ENCODE results near the gene MED9. TPM values are rescaled to one million over a fixed set of nuclear protein-coding genes. Genes with fewer than 3 reads are reported as not detected.
"Not testable (repeated sequence)": the region's sequence is repeated elsewhere in the genome, so short reads cannot be mapped to it uniquely, and the experiment has no call there.

Gene MED9
- total and polyA plus RNA-seq, 2 donors: 9.5 to 17.5 TPM

GRCh38 chr17:17465878-17466277 lies 10.9 kb upstream of the MED9 start:
- DNase-seq (ENCODE audit: extremely low spot score); H3K4me1 ChIP-seq (ENCODE audit: insufficient read depth); H3K36me3 ChIP-seq (ENCODE audit: insufficient read depth); H3K27ac ChIP-seq (ENCODE audit: low read depth); H3K4me3 ChIP-seq (ENCODE audit: low read depth, low read length): not testable (repeated sequence)
- WGBS: 30% methylated on average over 1 of the region's 1 CpG

GRCh38 chr17:17466511-17466910 lies 10.3 kb upstream of the MED9 start:
- Histone ChIP-seq H3K4me1 (ENCODE audit: insufficient read depth) (no peaks in the 10 kb centered on the region), H3K36me3 (ENCODE audit: insufficient read depth) (no peaks in the 10 kb centered on the region), H3K27ac (ENCODE audit: low read depth) (no peak overlapping the region), H3K4me3 (ENCODE audit: low read depth, low read length) (no peak overlapping the region)
- no peak for DNase-seq (ENCODE audit: extremely low spot score)
- WGBS: 51% methylated on average over 5 of the region's 5 CpGs

- no peak for DNase-seq (ENCODE audit: extremely low spot score)
- WGBS: 64% methylated on average over 5 of the region's 5 CpGs
- H3K27ac ChIP-seq (ENCODE audit: low read depth): no peak overlapping the region
- no peaks in the 10 kb centered on the region for H3K36me3 ChIP-seq (ENCODE audit: insufficient read depth)
- H3K4me1 ChIP-seq (ENCODE audit: insufficient read depth): no peaks in the 10 kb centered on the region
- no peak overlapping the region for H3K4me3 ChIP-seq (ENCODE audit: low read depth, low read length)
Observed at GRCh38 chr17:17467016-17467415, 9.8 kb upstream of the MED9 start.

- no peak overlapping the region for H3K4me3 ChIP-seq (ENCODE audit: low read depth, low read length)
- no peak for DNase-seq (ENCODE audit: extremely low spot score)
- no peak overlapping the region for H3K27ac ChIP-seq (ENCODE audit: low read depth)
- H3K36me3 ChIP-seq (ENCODE audit: insufficient read depth): no peaks in the 10 kb centered on the region
- no peaks in the 10 kb centered on the region for H3K4me1 ChIP-seq (ENCODE audit: insufficient read depth)
- 35% methylated on average over 5 of the region's 5 CpGs for WGBS
Observed at GRCh38 chr17:17467720-17468119, 9.1 kb upstream of the MED9 start.

- WGBS: 74% methylated on average over 5 of the region's 5 CpGs
- no peak overlapping the region for H3K27ac ChIP-seq (ENCODE audit: low read depth)
- H3K4me1 ChIP-seq (ENCODE audit: insufficient read depth): no peaks in the 10 kb centered on the region
- no peaks in the 10 kb centered on the region for H3K36me3 ChIP-seq (ENCODE audit: insufficient read depth)
- DNase-seq (ENCODE audit: extremely low spot score): no peak
- no peak overlapping the region for H3K4me3 ChIP-seq (ENCODE audit: low read depth, low read length)
Observed at GRCh38 chr17:17468217-17469010, 8.4 kb upstream of the MED9 start.

GRCh38 chr17:17469358-17469757 lies 7.4 kb upstream of the MED9 start:
- 96% methylated on average over 4 of the region's 4 CpGs for WGBS
- no peak for DNase-seq (ENCODE audit: extremely low spot score)
- no peaks in the 10 kb centered on the region for H3K4me1 ChIP-seq (ENCODE audit: insufficient read depth)
- H3K27ac ChIP-seq (ENCODE audit: low read depth): no peak overlapping the region
- no peaks in the 10 kb centered on the region for H3K36me3 ChIP-seq (ENCODE audit: insufficient read depth)
- H3K4me3 ChIP-seq (ENCODE audit: low read depth, low read length): no peak overlapping the region

- H3K4me1 ChIP-seq (ENCODE audit: insufficient read depth): no peaks in the 10 kb centered on the region
- no peak for DNase-seq (ENCODE audit: extremely low spot score)
- H3K36me3 ChIP-seq (ENCODE audit: insufficient read depth): no peaks in the 10 kb centered on the region
- 95% methylated on average over 3 of the region's 3 CpGs for WGBS
- no peak overlapping the region for H3K27ac ChIP-seq (ENCODE audit: low read depth)
- H3K4me3 ChIP-seq (ENCODE audit: low read depth, low read length): no peak overlapping the region
Observed at GRCh38 chr17:17469996-17470395, 6.8 kb upstream of the MED9 start.

GRCh38 chr17:17472333-17472920 lies 4.4 kb upstream of the MED9 start:
- H3K36me3 ChIP-seq (ENCODE audit: insufficient read depth): no peaks in the 10 kb centered on the region
- H3K27ac ChIP-seq (ENCODE audit: low read depth): no peak overlapping the region
- WGBS: 57% methylated on average over 8 of the region's 8 CpGs
- H3K4me3 ChIP-seq (ENCODE audit: low read depth, low read length): no peak overlapping the region
- DNase-seq (ENCODE audit: extremely low spot score): no peak
- H3K4me1 ChIP-seq (ENCODE audit: insufficient read depth): no peaks in the 10 kb centered on the region

GRCh38 chr17:17474341-17474740 lies 2.5 kb upstream of the MED9 start:
- no peak for DNase-seq (ENCODE audit: extremely low spot score)
- no peak overlapping the region for H3K4me3 ChIP-seq (ENCODE audit: low read depth, low read length)
- WGBS: 63% methylated on average over 7 of the region's 7 CpGs
- no peak overlapping the region for H3K27ac ChIP-seq (ENCODE audit: low read depth)
- H3K36me3 ChIP-seq (ENCODE audit: insufficient read depth): no peaks in the 10 kb centered on the region
- H3K4me1 ChIP-seq (ENCODE audit: insufficient read depth): no peaks in the 10 kb centered on the region

GRCh38 chr17:17479209-17479608 lies 2.4 kb downstream of the MED9 start:
- Histone ChIP-seq H3K27ac (ENCODE audit: low read depth) (no peak overlapping the region), H3K4me3 (ENCODE audit: low read depth, low read length) (no peak overlapping the region), H3K36me3 (ENCODE audit: insufficient read depth) (no peaks in the 10 kb centered on the region), H3K4me1 (ENCODE audit: insufficient read depth) (no peaks in the 10 kb centered on the region)
- WGBS: 95% methylated on average over 3 of the region's 3 CpGs
- no peak for DNase-seq (ENCODE audit: extremely low spot score)

- no peak overlapping the region for H3K4me3 ChIP-seq (ENCODE audit: low read depth, low read length)
- H3K36me3 ChIP-seq (ENCODE audit: insufficient read depth): peaks cover 2% of the 10 kb centered on the region
- 79% methylated on average over 6 of the region's 6 CpGs for WGBS
- DNase-seq (ENCODE audit: extremely low spot score): no peak
- no peak overlapping the region for H3K27ac ChIP-seq (ENCODE audit: low read depth)
- H3K4me1 ChIP-seq (ENCODE audit: insufficient read depth): no peaks in the 10 kb centered on the region
Observed at GRCh38 chr17:17480593-17481148, 3.9 kb downstream of the MED9 start.

GRCh38 chr17:17481860-17482259 lies 5.1 kb downstream of the MED9 start:
- no peak overlapping the region for H3K4me3 ChIP-seq (ENCODE audit: low read depth, low read length)
- no peak overlapping the region for H3K27ac ChIP-seq (ENCODE audit: low read depth)
- 72% methylated on average over 5 of the region's 5 CpGs for WGBS
- H3K4me1 ChIP-seq (ENCODE audit: insufficient read depth): no peaks in the 10 kb centered on the region
- DNase-seq (ENCODE audit: extremely low spot score): no peak
- peaks cover 2% of the 10 kb centered on the region for H3K36me3 ChIP-seq (ENCODE audit: insufficient read depth)

- DNase-seq (ENCODE audit: extremely low spot score): no peak
- WGBS: 68% methylated on average over 12 of the region's 12 CpGs
- Histone ChIP-seq H3K27ac (ENCODE audit: low read depth) (no peak overlapping the region), H3K4me1 (ENCODE audit: insufficient read depth) (no peaks in the 10 kb centered on the region), H3K36me3 (ENCODE audit: insufficient read depth) (peaks cover 2% of the 10 kb centered on the region), H3K4me3 (ENCODE audit: low read depth, low read length) (no peak overlapping the region)
Observed at GRCh38 chr17:17484451-17484899, 7.7 kb downstream of the MED9 start.

- Histone ChIP-seq H3K4me1 (ENCODE audit: insufficient read depth) (no peaks in the 10 kb centered on the region), H3K4me3 (ENCODE audit: low read depth, low read length) (no peak overlapping the region), H3K27ac (ENCODE audit: low read depth) (no peak overlapping the region), H3K36me3 (ENCODE audit: insufficient read depth) (peaks cover 2% of the 10 kb centered on the region)
- WGBS: 91% methylated on average over 6 of the region's 6 CpGs
- DNase-seq (ENCODE audit: extremely low spot score): no peak
Observed at GRCh38 chr17:17485420-17485819, 8.6 kb downstream of the MED9 start.

Measured in urinary bladder (tissue), 4 donors.